K562 (cell line): Measurements from ENCODE around the gene DEPDC1B. TPM values are rescaled to one million over a fixed set of nuclear protein-coding genes. Genes with fewer than 3 reads are reported as not detected.

ENCODE experiments used
- BCLAF1 ChIP-seq, 2 experiments: fragments of 450-650 bp in 1 of 2; IDR thresholded peaks; 2 replicates each; pipeline ENCODE4 v1.6.1; 2011 to 2017; ENCODE audit warnings: low read depth in 2 of 2, antibody characterized with exemption in 1 of 2, borderline replicate concordance in 1 of 2, low read length in 1 of 2, mild to moderate bottlenecking in 1 of 2, mixed read lengths in 1 of 2; ENCODE audit not compliant: control insufficient read depth in 1 of 2
- BRD9 ChIP-seq: fragments of 450-650 bp; IDR thresholded peaks from 2 replicates; pipeline ENCODE4 v1.6.1; 2018; ENCODE audit warnings: low read depth; ENCODE audit not compliant: partially characterized antibody
- CREB1 ChIP-seq, 2 experiments: sonication (generic) in 1 of 2; formaldehyde crosslinking in 1 of 2; IDR thresholded peaks; 2 replicates each; pipeline versions ENCODE4 v1.6.1 to v1.8.0; 2012 to 2022; ENCODE audit warnings: inconsistent platforms in 1 of 2, mild to moderate bottlenecking in 1 of 2, missing genetic modification reagents in 1 of 2, moderate library complexity in 1 of 2
- DNMT1 ChIP-seq: fragments of 450-650 bp; IDR thresholded peaks from 2 replicates; pipeline ENCODE4 v1.6.1; 2016; ENCODE audit warnings: antibody characterized with exemption, mild to moderate bottlenecking
- E2F6 ChIP-seq, 2 experiments: IDR thresholded peaks; 2 replicates each; pipeline ENCODE4 v1.6.1; 2011; ENCODE audit warnings: borderline replicate concordance in 1 of 2, control low read depth in 1 of 2, low read depth in 1 of 2, low read length in 1 of 2, mild to moderate bottlenecking in 1 of 2, mixed read lengths in 1 of 2, moderate library complexity in 1 of 2; ENCODE audit not compliant: insufficient read depth in 1 of 2, insufficient read length in 1 of 2, poor library complexity in 1 of 2, severe bottlenecking in 1 of 2; ENCODE audit errors: extremely low read depth in 1 of 2
- HBP1 ChIP-seq: fragments of 450-650 bp; formaldehyde crosslinking; IDR thresholded peaks from 2 replicates; pipeline ENCODE4 v1.4.0; 2022; ENCODE audit warnings: missing genetic modification characterization
- NR2C2 ChIP-seq, 2 experiments: fragments of 200-800 bp in 1 of 2; sonication (Bioruptor generic) in 1 of 2; sonication (generic) in 1 of 2; formaldehyde crosslinking in 1 of 2; IDR thresholded peaks; 2 replicates each; pipeline versions ENCODE4 v1.6.1 to v1.8.0; 2016 to 2022; ENCODE audit warnings: mild to moderate bottlenecking in 1 of 2, missing compliant biosample characterization in 1 of 2, missing genetic modification characterization in 1 of 2, missing genetic modification reagents in 1 of 2
- RREB1 ChIP-seq: fragments of 250-450 bp; sonication (Bioruptor Pico); IDR thresholded peaks from 2 replicates; pipeline ENCODE4 v1.4.0; 2020
- TEAD4 ChIP-seq, 2 experiments: sonication (generic) in 1 of 2; formaldehyde crosslinking in 1 of 2; IDR thresholded peaks; 2 replicates each; pipeline versions ENCODE4 v1.6.1 to v1.8.0; 2012 to 2022; ENCODE audit warnings: borderline replicate concordance in 1 of 2, inconsistent platforms in 1 of 2, low read length in 1 of 2, mild to moderate bottlenecking in 1 of 2, missing genetic modification reagents in 1 of 2
- USF1 ChIP-seq: sonication (generic); formaldehyde crosslinking; IDR thresholded peaks from 2 replicates; pipeline ENCODE4 v1.9.0; 2022; ENCODE audit warnings: mild to moderate bottlenecking, missing genetic modification reagents
- ZNF75A ChIP-seq: fragments of 450-650 bp; formaldehyde crosslinking; IDR thresholded peaks from 2 replicates; pipeline ENCODE4 v1.4.0; 2020; ENCODE audit warnings: mild to moderate bottlenecking
- ZNF778 ChIP-seq: fragments of 450-650 bp; formaldehyde crosslinking; IDR thresholded peaks from 2 replicates; pipeline ENCODE4 v1.4.0; 2020; ENCODE audit warnings: mild to moderate bottlenecking, moderate library complexity
- polyA plus RNA-seq, 8 experiments: library from polyadenylated mRNA; depleted of rRNA in 4 of 8; stranded (reverse) in 5 of 8; unstranded in 3 of 8; fragments of >200 nt; fragmentation: Nextera tagmentation in 2 of 8; fragmentation: Illumina TruSeq in 1 of 8; extraction: Ambion mirVana in 2 of 8; extraction: Trizol in 1 of 8; gene quantifications; 2 replicates each; pipeline versions ENCODE4 v1.2.1 to v1.2.3, GENCODE V29; 2011 to 2014; ENCODE audit warnings: inconsistent platforms in 1 of 8, missing spikeins in 1 of 8
- total RNA-seq, 7 experiments: library from RNA; depleted of rRNA in 6 of 7; stranded (reverse); fragments of >200 nt in 6 of 7; fragmentation: Illumina TruSeq in 2 of 7; extraction: Trizol in 2 of 7; gene quantifications; 2 replicates each; pipeline versions ENCODE4 v1.2.1 to v1.2.3, GENCODE V29; 2011 to 2021; ENCODE audit warnings: low replicate concordance in 1 of 7

DEPDC1B gene
- total and polyA plus RNA-seq, 9 of the 15 experiments (the other 6 are each of a cell fraction or from before 2014, with no cell fraction given): 36.0 to 67.2 (median 44.5) TPM

GRCh38 chr5:60700416-60700757 lies 421 bp upstream of the DEPDC1B start (continued):
- TF ChIP-seq NR2C2 (CRISPR knock-in tag; IDR thresholded peaks at IDR 0.05) (no peak), NR2C2 (tag; IDR thresholded peaks at IDR 0.05) (no peak), DNMT1 (no peak), BRD9 (no peak), E2F6 (IDR thresholded peaks at IDR 0.05; ENCODE audit: borderline replicate concordance in 1 of 2, extremely low read depth in 1 of 2, insufficient read depth in 1 of 2, insufficient read length in 1 of 2, low read depth in 1 of 2, low read length in 1 of 2, poor library complexity in 1 of 2, severe bottlenecking in 1 of 2) (peak in 1 of 2 experiments; percentile 57), HBP1 (CRISPR knock-in tag) (0 out of 2 replicates have a peak, but pooled peaks have one; percentile 9), USF1 (CRISPR knock-in tag) (no peak), RREB1 (CRISPR knock-in tag) (no peak), TEAD4 (IDR thresholded peaks at IDR 0.05; ENCODE audit: low read length) (no peak), TEAD4 (CRISPR knock-in tag; IDR thresholded peaks at IDR 0.05; ENCODE audit: borderline replicate concordance) (no peak), ZNF75A (CRISPR knock-in tag) (no peak), BCLAF1 (IDR thresholded peaks at IDR 0.05; ENCODE audit: borderline replicate concordance in 1 of 2, control insufficient read depth in 1 of 2, low read depth in 2 of 2, low read length in 1 of 2) (no peak), ZNF778 (CRISPR knock-in tag) (no peak), CREB1 (IDR thresholded peaks at IDR 0.05) (no peak), CREB1 (CRISPR knock-in tag; IDR thresholded peaks at IDR 0.05) (no peak)
